Activated T-helper 17 cell treated with anti-CD3 and anti-CD28 coated beads, Interleukin-2, amount 50 U/mL, for 72 hours (primary cell): ENCODE results near the gene JAG2. TPM values are rescaled to one million over a fixed set of nuclear protein-coding genes. Genes with fewer than 3 reads are reported as not detected.

Source experiments
- ATAC-seq: fragments of 150-1000 bp; cut with Tn5 transposase; replicated peaks from 2 replicates; pipeline ENCODE4 v1.10.0; 2021; ENCODE audit warnings: mild to moderate bottlenecking, moderate library complexity
- H3K27ac Mint-ChIP-seq: one replicate; pipeline ENCODE4 v1.8.0; 2022; ENCODE audit warnings: mixed read lengths
- H3K27me3 Mint-ChIP-seq: one replicate; pipeline ENCODE4 v1.8.0; 2022; ENCODE audit warnings: mixed read lengths
- H3K36me3 Mint-ChIP-seq: one replicate; pipeline ENCODE4 v1.8.0; 2022; ENCODE audit warnings: low read depth, mild to moderate bottlenecking, mixed read lengths
- H3K4me1 Mint-ChIP-seq: one replicate; pipeline ENCODE4 v1.8.0; 2022; ENCODE audit warnings: mixed read lengths
- H3K4me3 Mint-ChIP-seq: one replicate; pipeline ENCODE4 v1.8.0; 2022; ENCODE audit warnings: mild to moderate bottlenecking, mixed read lengths
- H3K9me3 Mint-ChIP-seq: one replicate; pipeline ENCODE4 v1.8.0; 2022; ENCODE audit warnings: mixed read lengths
- total RNA-seq, 2 donors: library from RNA; stranded (reverse); gene quantifications; one replicate each; pipeline ENCODE4 v1.2.3, GENCODE V29; 2022

The JAG2 gene
- total RNA-seq, 2 donors from 2014 or later, result 2.5 TPM

DNA sequence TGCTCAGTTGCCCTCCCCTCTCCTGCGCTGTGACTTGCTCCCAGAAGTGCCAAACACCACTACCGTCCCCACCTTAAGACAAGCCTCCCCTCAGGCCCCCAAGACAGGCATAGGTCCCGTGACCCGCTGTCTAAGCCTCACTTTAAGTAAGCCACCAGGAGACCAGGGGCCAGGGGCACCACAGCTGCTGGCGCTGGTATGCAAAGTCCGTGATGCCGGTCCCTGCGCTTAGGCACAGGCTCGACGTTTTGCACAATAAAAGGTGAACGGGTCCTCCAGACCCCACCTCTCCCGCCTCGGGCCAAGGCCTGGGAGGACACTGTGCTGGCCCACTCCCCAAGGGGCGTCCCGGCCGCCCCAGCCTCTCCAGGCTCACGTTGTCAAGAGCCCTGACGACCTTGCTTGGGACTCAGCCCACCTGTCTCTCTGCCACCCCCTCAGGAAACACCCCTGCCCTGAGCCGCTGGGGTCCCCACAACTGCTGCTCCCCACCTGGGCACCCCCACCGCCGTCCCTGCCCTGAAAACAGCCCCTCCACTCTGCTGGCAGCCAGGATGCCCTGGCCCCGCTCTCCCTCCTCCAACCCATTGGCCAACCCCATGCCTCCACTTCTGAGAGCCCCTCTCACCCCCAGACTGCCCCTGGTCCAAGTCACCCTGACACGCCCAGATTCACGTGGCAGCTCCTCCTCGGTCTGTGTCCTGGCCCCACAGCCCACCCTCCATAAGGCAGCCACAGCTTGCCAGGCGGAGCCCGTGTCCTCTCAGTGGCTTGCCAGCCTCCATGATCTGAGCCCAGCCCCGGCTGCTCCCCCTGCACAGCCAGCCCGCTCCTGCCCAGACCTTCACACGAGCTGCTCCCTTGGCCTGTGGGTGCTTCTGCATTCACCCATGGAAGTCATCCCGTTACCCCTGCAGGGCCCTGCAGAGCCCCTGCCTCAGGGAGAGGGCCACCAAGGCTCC lies 11.9 kb downstream of the JAG2 start:
- Mint-ChIP-seq H3K4me3 (no peak overlapping the region), H3K4me1 (no peaks in the 10 kb centered on the region), H3K27me3 (no peaks in the 10 kb centered on the region), H3K9me3 (no peaks in the 10 kb centered on the region), H3K27ac (no peak overlapping the region), H3K36me3 (no peaks in the 10 kb centered on the region)
- ATAC-seq, result no peak

DNA sequence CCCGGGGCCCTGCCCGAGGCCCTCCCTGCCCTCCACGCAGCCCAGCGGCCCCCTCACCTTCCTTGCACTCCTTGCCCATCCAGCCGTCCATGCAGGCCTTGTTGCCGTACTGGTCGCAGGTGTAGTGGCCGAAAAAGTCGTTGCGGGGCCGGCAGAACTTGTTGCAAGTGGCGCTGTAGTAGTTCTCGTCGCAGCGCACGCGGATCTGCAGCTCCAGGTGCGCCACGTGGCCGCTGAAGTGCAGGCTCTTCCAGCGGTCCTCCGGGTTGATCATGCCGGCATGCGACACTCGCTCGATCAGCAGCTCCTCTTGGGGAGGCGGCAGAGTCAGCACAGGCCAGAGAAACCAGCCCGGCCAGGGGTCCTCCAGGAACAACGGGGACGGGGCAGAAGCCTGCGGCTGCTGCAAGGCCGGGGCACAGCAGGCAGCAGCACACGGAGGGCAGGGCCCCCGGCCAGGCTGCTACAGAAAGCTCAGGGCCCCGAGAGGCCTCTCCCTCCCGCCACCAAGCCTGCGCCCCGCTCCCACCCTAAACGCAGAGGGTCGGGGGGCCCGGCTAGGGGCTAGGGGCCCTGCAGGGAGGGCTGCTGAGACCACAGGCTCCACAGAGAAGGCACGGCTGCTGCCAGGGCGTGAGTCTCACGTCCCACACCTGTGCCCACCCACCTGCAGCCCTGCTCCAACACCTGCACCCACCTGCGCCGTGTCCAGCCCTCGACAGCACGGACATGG lies 12.7 kb downstream of the JAG2 start:
- Mint-ChIP-seq H3K9me3 (no peaks in the 10 kb centered on the region), H3K27me3 (no peaks in the 10 kb centered on the region), H3K4me1 (no peaks in the 10 kb centered on the region), H3K27ac (no peak overlapping the region), H3K4me3 (no peak overlapping the region), H3K36me3 (no peaks in the 10 kb centered on the region)
- ATAC-seq, result no peak

DNA sequence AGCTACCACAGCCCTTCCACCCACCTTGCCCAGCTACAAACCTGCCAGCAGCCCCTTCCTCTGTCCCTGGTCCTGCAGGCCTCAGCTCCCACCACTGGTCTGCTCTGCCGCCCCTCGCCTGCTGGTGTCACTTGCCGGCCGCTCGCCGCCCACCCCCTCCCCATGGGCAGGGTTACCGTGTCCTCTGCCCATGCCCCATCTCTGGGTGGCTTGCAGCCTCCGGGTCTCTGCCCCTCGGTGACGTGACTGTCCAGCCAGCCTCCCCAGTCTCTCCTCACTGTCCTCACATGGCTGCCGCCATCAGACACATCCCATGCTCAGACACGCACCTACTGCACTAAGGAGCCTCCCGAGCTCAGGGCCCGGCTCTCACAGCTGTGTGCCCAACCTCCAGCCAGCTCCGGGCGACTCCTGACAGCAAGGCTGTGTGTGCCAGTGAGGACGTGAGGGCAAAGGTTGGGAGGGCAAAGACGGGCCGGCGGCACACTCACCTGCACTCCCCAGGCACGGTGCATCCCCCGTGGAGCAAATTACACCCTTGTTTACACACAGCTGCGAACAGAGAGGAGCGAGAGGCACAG lies 13.4 kb downstream of the JAG2 start:
- H3K9me3 Mint-ChIP-seq, result no peaks in the 10 kb centered on the region
- H3K4me3 Mint-ChIP-seq, result no peak overlapping the region
- no peaks in the 10 kb centered on the region for H3K36me3 Mint-ChIP-seq
- H3K4me1 Mint-ChIP-seq, result no peaks in the 10 kb centered on the region
- ATAC-seq, result no peak
- H3K27me3 Mint-ChIP-seq, result no peaks in the 10 kb centered on the region
- H3K27ac Mint-ChIP-seq, result no peak overlapping the region

GRCh38 chr14:105154476-105154871 lies 14.1 kb downstream of the JAG2 start:
- no peaks in the 10 kb centered on the region for H3K27me3 Mint-ChIP-seq
- ATAC-seq, result no peak
- no peaks in the 10 kb centered on the region for H3K36me3 Mint-ChIP-seq
- H3K4me3 Mint-ChIP-seq, result no peak overlapping the region
- no peak overlapping the region for H3K27ac Mint-ChIP-seq
- H3K9me3 Mint-ChIP-seq, result no peaks in the 10 kb centered on the region
- H3K4me1 Mint-ChIP-seq, result no peaks in the 10 kb centered on the region

GRCh38 chr14:105153739-105154475 lies 14.7 kb downstream of the JAG2 start:
- H3K36me3 Mint-ChIP-seq, result no peaks in the 10 kb centered on the region
- H3K4me1 Mint-ChIP-seq, result no peaks in the 10 kb centered on the region
- no peak for ATAC-seq
- no peaks in the 10 kb centered on the region for H3K27me3 Mint-ChIP-seq
- H3K4me3 Mint-ChIP-seq, result no peak overlapping the region
- H3K27ac Mint-ChIP-seq, result no peak overlapping the region
- no peaks in the 10 kb centered on the region for H3K9me3 Mint-ChIP-seq

- Mint-ChIP-seq H3K4me3 (no peak overlapping the region), H3K4me1 (no peaks in the 10 kb centered on the region), H3K36me3 (no peaks in the 10 kb centered on the region), H3K9me3 (no peaks in the 10 kb centered on the region), H3K27ac (no peak overlapping the region), H3K27me3 (no peaks in the 10 kb centered on the region)
- ATAC-seq, result no peak
These were observed 15.2 kb downstream of the JAG2 start for GRCh38 chr14:105153331-105153731.

DNA sequence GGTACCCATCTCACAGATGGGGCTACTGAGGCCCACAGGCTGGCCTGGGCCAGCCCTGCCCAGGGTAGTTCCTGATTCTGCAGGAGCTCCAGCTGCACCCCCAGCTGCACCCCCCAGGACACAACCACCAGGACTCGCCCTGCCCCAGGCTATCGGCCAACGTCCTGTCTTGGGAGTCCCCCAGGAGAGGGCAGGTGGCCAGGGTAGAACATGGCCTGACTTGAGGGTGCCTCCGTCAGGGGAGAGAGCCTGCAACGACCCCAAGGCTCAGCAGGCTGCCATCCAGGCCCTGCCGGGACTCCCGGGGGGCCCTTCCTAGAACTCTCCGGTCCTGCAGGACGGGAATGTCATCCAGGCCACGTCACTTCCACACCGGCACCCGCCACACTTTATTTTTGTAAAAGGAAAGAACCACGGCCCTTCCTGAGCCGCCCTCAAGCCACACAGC lies 15.8 kb downstream of the JAG2 start:
- Mint-ChIP-seq H3K36me3 (no peaks in the 10 kb centered on the region), H3K9me3 (no peaks in the 10 kb centered on the region), H3K27me3 (no peaks in the 10 kb centered on the region), H3K27ac (no peak overlapping the region), H3K4me1 (no peaks in the 10 kb centered on the region), H3K4me3 (no peak overlapping the region)
- ATAC-seq, result no peak

- H3K36me3 Mint-ChIP-seq, result no peaks in the 10 kb centered on the region
- no peaks in the 10 kb centered on the region for H3K27me3 Mint-ChIP-seq
- no peak overlapping the region for H3K4me3 Mint-ChIP-seq
- no peaks in the 10 kb centered on the region for H3K4me1 Mint-ChIP-seq
- no peaks in the 10 kb centered on the region for H3K9me3 Mint-ChIP-seq
- no peak overlapping the region for H3K27ac Mint-ChIP-seq
- ATAC-seq, result no peak
These were observed 16.5 kb downstream of the JAG2 start for GRCh38 chr14:105151838-105152793.

GRCh38 chr14:105151084-105151837 lies 17.3 kb downstream of the JAG2 start:
- H3K27ac Mint-ChIP-seq, result no peak overlapping the region

DNA sequence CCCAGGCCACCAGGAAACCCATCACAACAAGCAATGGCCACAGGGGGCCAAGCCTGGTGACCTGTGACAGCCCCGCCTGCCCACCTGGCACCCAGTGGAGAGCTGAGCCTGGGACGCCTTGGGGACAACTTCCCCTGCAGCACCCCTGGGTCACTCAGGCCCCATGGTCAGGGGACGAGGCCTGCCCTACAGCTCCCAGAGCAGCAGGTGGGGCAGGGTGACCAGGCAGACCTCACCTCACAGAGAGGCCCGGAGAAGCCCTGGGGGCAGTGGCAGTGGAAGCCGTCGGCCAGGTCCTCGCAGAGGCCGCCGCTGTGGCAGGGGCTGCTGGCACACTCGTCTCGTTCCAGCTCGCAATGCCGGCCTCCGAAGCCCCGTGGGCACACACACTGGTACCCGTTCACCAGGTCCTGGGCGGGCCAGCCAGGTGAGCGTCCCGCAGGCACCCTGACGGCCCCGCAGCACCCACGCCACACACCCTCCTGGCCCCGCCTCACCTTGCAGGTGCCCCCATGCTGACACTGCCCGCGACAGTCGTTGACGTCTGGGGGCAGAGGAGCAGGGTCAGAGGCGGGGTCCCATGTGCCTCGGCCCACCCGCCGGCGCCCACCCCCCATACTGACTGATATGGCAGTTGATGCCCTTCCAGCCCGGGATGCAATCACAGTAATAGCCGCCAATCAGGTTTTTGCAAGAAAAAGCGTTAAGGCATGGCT lies 18.1 kb downstream of the JAG2 start:
- H3K9me3 Mint-ChIP-seq, result no peaks in the 10 kb centered on the region
- H3K27me3 Mint-ChIP-seq, result no peaks in the 10 kb centered on the region
- no peak overlapping the region for H3K4me3 Mint-ChIP-seq
- ATAC-seq, result no peak
- no peak overlapping the region for H3K27ac Mint-ChIP-seq
- no peaks in the 10 kb centered on the region for H3K4me1 Mint-ChIP-seq
- no peaks in the 10 kb centered on the region for H3K36me3 Mint-ChIP-seq

More at GRCh38 chr14:105151084-105151837, 17.3 kb downstream of the JAG2 start:
- no peaks in the 10 kb centered on the region for H3K36me3 Mint-ChIP-seq
- no peak overlapping the region for H3K4me3 Mint-ChIP-seq
- no peaks in the 10 kb centered on the region for H3K4me1 Mint-ChIP-seq
- no peak for ATAC-seq
- no peaks in the 10 kb centered on the region for H3K27me3 Mint-ChIP-seq
- H3K9me3 Mint-ChIP-seq, result no peaks in the 10 kb centered on the region

DNA sequence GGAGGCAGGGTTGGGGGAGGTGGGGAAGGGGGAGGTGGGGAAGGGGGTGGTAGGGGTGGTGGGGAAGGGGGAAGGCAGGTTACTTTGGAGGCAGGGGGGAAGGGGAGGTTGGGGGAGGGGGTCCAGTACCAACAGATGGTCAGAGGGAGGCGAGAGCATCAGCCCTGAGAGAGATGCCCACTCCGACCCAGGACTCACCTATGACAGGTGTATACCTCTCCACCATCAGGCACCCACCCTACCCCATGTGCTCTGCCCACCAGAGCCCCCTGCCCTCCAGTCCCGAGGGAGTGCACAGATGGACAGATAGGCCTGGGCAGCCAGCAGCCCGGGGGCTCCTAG lies 18.6 kb downstream of the JAG2 start:
- Mint-ChIP-seq H3K4me1 (no peaks in the 10 kb centered on the region), H3K4me3 (no peak overlapping the region), H3K27ac (no peak overlapping the region), H3K36me3 (no peaks in the 10 kb centered on the region), H3K27me3 (no peaks in the 10 kb centered on the region), H3K9me3 (no peaks in the 10 kb centered on the region)
- no peak for ATAC-seq

DNA sequence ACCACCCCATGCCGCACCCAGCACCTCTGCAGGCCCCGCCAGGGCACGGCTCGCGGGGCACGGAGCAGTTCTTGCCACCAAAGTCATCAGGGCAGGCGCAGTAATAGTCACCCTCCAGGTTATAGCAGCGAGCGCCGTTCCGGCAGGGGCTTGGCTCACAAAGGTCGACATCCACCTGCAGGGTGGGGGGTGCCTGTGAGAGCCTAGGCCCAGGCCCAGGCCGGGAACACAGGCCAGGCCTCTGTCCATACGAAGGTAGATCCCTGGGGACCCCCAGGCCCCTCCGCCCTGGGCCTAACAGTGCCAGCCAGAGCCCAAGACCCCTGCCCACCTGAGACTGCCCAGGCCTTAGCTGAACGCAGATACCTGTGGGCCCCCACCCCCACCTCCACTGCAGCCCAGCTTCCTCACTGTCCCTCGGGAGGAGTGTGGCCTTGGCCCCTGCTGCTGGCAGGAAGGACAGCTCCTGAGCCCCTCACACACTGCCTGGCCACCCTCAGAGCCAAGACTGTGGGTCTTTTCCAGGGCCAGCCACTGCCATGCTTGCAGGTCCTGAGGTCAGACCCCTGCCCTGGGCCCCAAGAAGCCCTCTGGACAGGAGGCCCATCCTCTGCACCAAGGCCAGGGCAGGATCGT lies 19.3 kb downstream of the JAG2 start:
- Mint-ChIP-seq H3K4me3 (no peak overlapping the region), H3K9me3 (no peaks in the 10 kb centered on the region), H3K27me3 (no peaks in the 10 kb centered on the region), H3K36me3 (no peaks in the 10 kb centered on the region), H3K27ac (no peak overlapping the region), H3K4me1 (no peaks in the 10 kb centered on the region)
- no peak for ATAC-seq
